Esophagus muscularis mucosa (tissue), 4 donors: ENCODE data around the gene PDE3A. TPM values are rescaled to one million over a fixed set of nuclear protein-coding genes. Genes with fewer than 3 reads are reported as not detected.

Experiments used
- DNase-seq: peaks from one replicate; pipeline ENCODE4 v3.0.0-alpha.2; 2017; ENCODE audit errors: extremely low spot score
- H3K27ac ChIP-seq, 4 donors: fragments of 200-600 bp; sonication (generic); replicated peaks in 1 of 4; 1 replicate in 3 of 4; 2 replicates in 1 of 4; pipeline ENCODE4 v1.5.1; 2016 to 2019; ENCODE audit warnings: mild to moderate bottlenecking in 1 of 4
- H3K27me3 ChIP-seq, 4 donors: fragments of 200-600 bp; sonication (generic); one replicate each; pipeline versions ENCODE4 v1.5.1 to v1.6.0; 2016 to 2019
- H3K36me3 ChIP-seq, 4 donors: fragments of 200-600 bp; sonication (generic); one replicate each; pipeline ENCODE4 v1.5.1; 2016 to 2019
- H3K4me1 ChIP-seq, 4 donors: fragments of 200-600 bp; sonication (generic); one replicate each; pipeline ENCODE4 v1.5.1; 2016 to 2019
- H3K4me3 ChIP-seq, 4 donors: fragments of 200-600 bp; sonication (generic); 1 replicate in 2 of 4; 2 replicates in 2 of 4; pipeline ENCODE4 v1.5.1; 2016 to 2019; ENCODE audit warnings: mild to moderate bottlenecking in 4 of 4, moderate library complexity in 1 of 4
- H3K9me3 ChIP-seq, 4 donors: fragments of 200-600 bp; sonication (generic); 1 replicate in 3 of 4; 2 replicates in 1 of 4; pipeline ENCODE4 v1.5.1; 2016 to 2019
- EP300 ChIP-seq: sonication (generic); formaldehyde crosslinking; IDR thresholded peaks from one replicate; pipeline ENCODE4 v1.6.1; 2017; ENCODE audit warnings: antibody characterized with exemption
- POLR2A ChIP-seq: fragments of 450-650 bp; IDR thresholded peaks from one replicate; pipeline ENCODE4 v1.6.1; 2017; ENCODE audit warnings: antibody characterized with exemption, moderate library complexity, mild to moderate bottlenecking, low read depth
- POLR2AphosphoS5 ChIP-seq, 2 donors: sonication (generic); formaldehyde crosslinking; IDR thresholded peaks; one replicate each; pipeline ENCODE4 v1.6.1; 2017; ENCODE audit warnings: antibody characterized with exemption in 2 of 2
- WGBS: methylation state at CpG from one replicate; pipeline ENCODE4 v1.1.5; 2018; 5-methylcytosine and 5-hydroxymethylcytosine counted together
- intact Hi-C: fragments of 100-400 bp; cut with DNase I; formaldehyde crosslinking; loops from one replicate; pipeline ENCODE4 v1.15.1; 2023
- total RNA-seq, 4 donors: library from RNA; depleted of rRNA; stranded (reverse); fragments of >200 nt; gene quantifications; one replicate each; pipeline versions ENCODE4 v1.1.0 to v1.2.1, GENCODE V29; 2016
- TF ChIP-seq, protein P1 (sequence below), 3 experiments: fragments of 200-600 bp in 2 of 3; fragments of 450-650 bp in 1 of 3; sonication (generic) in 2 of 3; IDR thresholded peaks; one replicate each; pipeline ENCODE4 v1.5.1; 2017 to 2019; ENCODE audit warnings: antibody characterized with exemption in 3 of 3, mild to moderate bottlenecking in 2 of 3, moderate library complexity in 1 of 3

PDE3A gene
- total RNA-seq, 4 donors from 2014 or later: 93.8 to 155 (median 106) TPM

DNA sequence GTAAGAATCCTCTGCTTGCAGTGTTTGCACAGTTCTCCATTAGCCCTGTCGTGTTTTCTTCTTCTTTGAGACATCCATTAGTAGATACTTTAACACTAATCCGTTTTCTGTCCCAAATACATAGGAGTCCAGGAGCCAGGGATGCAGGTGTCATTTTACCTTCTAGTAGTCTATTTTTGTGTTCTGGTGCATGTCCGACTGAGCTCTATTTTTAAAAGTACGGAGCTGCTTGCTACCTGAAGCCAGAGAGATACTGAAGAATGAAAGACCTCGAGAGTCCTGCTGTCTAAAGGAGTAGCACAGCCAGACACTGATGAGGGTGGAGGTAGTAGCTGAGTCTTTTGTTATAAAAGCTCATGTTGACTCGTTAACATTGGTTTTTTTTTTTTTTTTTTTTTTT lies 31.7 kb downstream of the PDE3A start:
- intact Hi-C loops: no loop called here
- DNase-seq: no peak
- WGBS: 81% methylated on average over 6 of the region's 6 CpGs
- Histone ChIP-seq H3K9me3 (no peaks in the 10 kb centered on the region), H3K36me3 (no peaks in the 10 kb centered on the region), H3K27ac (no peak overlapping the region), H3K27me3 (no peaks in the 10 kb centered on the region), H3K4me1 (peaks cover 6 to 21% (median 14%) of the 10 kb centered on the region in 4 donors), H3K4me3 (no peak overlapping the region)
- TF ChIP-seq POLR2AphosphoS5 (IDR thresholded peaks at IDR 0.05) (no peak), POLR2A (no peak)
- TF ChIP-seq, protein P1, sequence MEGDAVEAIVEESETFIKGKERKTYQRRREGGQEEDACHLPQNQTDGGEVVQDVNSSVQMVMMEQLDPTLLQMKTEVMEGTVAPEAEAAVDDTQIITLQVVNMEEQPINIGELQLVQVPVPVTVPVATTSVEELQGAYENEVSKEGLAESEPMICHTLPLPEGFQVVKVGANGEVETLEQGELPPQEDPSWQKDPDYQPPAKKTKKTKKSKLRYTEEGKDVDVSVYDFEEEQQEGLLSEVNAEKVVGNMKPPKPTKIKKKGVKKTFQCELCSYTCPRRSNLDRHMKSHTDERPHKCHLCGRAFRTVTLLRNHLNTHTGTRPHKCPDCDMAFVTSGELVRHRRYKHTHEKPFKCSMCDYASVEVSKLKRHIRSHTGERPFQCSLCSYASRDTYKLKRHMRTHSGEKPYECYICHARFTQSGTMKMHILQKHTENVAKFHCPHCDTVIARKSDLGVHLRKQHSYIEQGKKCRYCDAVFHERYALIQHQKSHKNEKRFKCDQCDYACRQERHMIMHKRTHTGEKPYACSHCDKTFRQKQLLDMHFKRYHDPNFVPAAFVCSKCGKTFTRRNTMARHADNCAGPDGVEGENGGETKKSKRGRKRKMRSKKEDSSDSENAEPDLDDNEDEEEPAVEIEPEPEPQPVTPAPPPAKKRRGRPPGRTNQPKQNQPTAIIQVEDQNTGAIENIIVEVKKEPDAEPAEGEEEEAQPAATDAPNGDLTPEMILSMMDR (IDR thresholded peaks at IDR 0.05): no peak

DNA sequence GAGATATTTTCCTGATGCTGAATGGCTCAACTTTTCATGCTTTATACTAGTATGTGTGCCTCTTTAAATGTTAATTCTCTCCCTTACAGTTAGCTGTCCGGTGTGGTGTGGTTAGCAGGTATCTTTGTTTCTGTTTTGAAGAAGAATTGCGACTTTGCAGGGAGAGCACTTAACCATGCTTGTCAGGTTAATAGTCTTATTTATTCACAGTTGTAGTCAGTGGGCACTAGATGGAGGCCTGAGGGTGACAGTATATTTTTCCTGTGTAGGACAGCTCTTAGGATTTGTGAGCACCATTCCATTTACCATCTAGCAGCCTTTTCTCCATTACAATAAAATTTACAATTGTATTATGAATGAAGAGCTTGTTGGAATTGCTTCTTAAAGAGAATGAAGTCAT lies 34.9 kb downstream of the PDE3A start:
- intact Hi-C loops: no loop called here
- Histone ChIP-seq H3K27me3 (no peaks in the 10 kb centered on the region), H3K27ac (no peak overlapping the region), H3K4me1 (peaks cover 6 to 21% (median 14%) of the 10 kb centered on the region in 4 donors), H3K36me3 (no peaks in the 10 kb centered on the region), H3K9me3 (no peaks in the 10 kb centered on the region), H3K4me3 (no peak overlapping the region)
- no peak for DNase-seq
- TF ChIP-seq, protein P1 (IDR thresholded peaks at IDR 0.05): no peak
- no peak for TF ChIP-seq POLR2A
- no peak for TF ChIP-seq EP300
- no peak for TF ChIP-seq POLR2AphosphoS5 (IDR thresholded peaks at IDR 0.05)
- WGBS: 71% methylated on average over 2 of the region's 2 CpGs

DNA sequence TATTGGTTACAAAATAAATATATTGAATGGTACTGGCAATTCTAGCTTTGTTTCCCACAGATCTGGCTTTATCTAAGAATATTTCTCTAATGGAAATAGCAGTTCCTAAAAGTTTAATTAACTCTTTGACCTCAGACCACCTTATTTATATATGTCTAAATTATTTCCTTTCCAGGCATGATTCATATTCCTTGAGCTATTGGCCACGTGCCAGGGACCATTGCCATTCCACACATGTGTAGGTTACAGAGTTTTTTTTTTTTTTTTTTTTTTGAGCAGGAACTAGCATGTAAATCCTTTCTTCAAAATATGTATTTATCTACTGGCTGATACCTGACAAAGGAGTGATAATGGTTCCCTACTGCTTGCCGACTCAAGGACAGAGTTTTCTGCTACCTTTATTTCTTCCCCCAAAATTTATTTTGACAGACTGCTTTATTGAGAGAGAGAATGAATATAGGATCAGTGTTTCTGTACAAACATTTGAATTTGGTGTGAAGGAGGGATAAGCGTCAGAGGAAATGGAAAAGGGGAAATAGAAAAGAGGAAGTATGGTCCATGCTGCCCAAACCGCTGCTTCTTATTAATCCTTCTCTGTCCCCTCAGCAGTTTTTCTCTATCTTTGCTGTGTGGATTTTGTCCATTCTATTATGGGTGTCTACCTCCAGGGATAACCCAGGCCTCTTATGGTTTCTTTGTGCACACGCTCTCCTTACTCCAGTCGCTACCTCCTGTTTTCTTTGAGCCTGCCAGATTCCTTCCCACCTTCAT lies 36.4 kb downstream of the PDE3A start:
- Histone ChIP-seq H3K27me3 (no peaks in the 10 kb centered on the region), H3K9me3 (no peaks in the 10 kb centered on the region), H3K4me3 (no peak overlapping the region), H3K36me3 (no peaks in the 10 kb centered on the region), H3K4me1 (peaks cover 6 to 31% (median 14%) of the 10 kb centered on the region in 4 donors), H3K27ac (no peak overlapping the region)
- intact Hi-C loops: no loop called here
- WGBS: 66% methylated on average over 6 of the region's 6 CpGs
- DNase-seq: no peak
- no peak for TF ChIP-seq EP300
- no peak for TF ChIP-seq POLR2A
- TF ChIP-seq POLR2AphosphoS5 (IDR thresholded peaks at IDR 0.05): no peak
- TF ChIP-seq, protein P1 (IDR thresholded peaks at IDR 0.05): no peak

DNA sequence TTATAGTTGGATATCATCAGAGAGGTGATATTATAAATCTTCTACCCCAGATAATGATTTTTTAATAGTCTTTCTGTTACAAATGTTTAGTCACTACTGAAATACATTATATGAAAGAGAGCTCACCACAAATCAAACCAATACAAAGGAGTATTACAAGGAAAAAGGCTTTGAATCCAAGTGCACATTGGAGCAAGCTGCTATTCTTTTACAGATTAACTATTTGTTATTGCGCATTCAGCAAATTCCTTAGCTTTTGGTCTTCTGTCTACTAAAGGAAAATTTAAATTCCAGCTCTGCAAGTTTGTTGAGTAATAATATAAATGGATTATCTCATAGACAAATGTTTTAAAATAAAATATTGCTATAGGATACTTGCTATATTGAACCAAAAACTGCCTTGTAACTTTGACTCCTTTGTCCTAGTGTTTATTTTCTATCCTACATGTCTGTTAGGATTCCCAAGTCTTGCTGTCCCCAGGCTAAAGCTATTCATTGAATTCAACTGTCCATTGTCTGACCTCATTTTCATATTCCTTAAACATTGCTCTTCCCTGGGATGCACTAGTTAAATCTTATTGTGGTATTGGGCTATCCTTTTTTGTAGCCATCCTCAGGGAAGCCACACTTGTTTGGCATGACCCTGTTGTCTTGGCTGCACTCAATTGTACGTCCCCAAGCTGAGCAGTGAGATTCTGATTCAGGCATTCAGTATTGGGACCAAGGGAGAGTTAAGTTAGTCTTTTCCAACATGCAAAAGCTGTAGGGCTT lies 41.5 kb downstream of the PDE3A start:
- no peak overlapping the region for H3K27ac ChIP-seq
- no peaks in the 10 kb centered on the region for H3K36me3 ChIP-seq
- no peaks in the 10 kb centered on the region for H3K9me3 ChIP-seq
- no peak overlapping the region for H3K4me3 ChIP-seq
- WGBS: 80% methylated on average over 2 of the region's 2 CpGs
- TF ChIP-seq POLR2AphosphoS5 (IDR thresholded peaks at IDR 0.05) (no peak), EP300 (no peak), POLR2A (no peak)
- TF ChIP-seq, protein P1 (IDR thresholded peaks at IDR 0.05): no peak
- H3K27me3 ChIP-seq: no peaks in the 10 kb centered on the region
- intact Hi-C loops: no loop called here
- no peak for DNase-seq
- H3K4me1 ChIP-seq: peaks cover 7 to 37% (median 25%) of the 10 kb centered on the region in 4 donors
